ENCODE results near the gene UGT3A1.
"Not testable (repeated sequence)": the region's sequence is repeated elsewhere in the genome, so short reads cannot be mapped to it uniquely, and the experiment has no call there.

DNA sequence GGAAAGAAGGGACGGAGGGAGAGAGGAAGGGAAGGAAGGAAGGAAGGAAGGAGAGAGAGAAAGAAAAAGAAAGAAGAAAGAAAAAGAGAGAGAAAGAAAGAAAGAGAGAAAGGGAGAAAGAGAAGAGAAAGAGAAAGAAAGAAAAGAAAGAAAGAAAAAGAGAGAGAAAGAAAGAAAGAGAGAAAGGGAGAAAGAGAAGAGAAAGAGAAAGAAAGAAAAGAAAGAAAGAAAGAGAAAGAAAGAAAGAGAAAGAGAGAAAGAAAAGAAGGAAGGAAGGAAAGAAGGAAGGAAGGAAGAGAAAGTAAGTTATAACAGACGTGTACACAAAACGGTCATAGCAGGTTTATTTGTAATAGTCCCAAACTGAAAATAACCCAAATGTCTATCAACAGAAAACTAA lies 14.3 kb downstream of the UGT3A1 start:
- TF ChIP-seq POLR2A (IDR thresholded peaks at IDR 0.05; ENCODE audit: low read depth, low read length); POLR2AphosphoS5 (IDR thresholded peaks at IDR 0.05; ENCODE audit: insufficient read depth, low read depth, low read length); MAX (IDR thresholded peaks at IDR 0.05; ENCODE audit: insufficient read depth, insufficient read length); EZH2 (IDR thresholded peaks at IDR 0.05; ENCODE audit: borderline replicate concordance, low read depth, low read length, severe bottlenecking); GATA2 (IDR thresholded peaks at IDR 0.05; ENCODE audit: insufficient read depth, insufficient read length, low read depth, low read length); MYC (IDR thresholded peaks at IDR 0.05; ENCODE audit: low read depth, low read length); JUN (IDR thresholded peaks at IDR 0.05; ENCODE audit: borderline replicate concordance, insufficient read depth, insufficient read length, low read depth): not testable (repeated sequence)
- TF ChIP-seq, protein P1, sequence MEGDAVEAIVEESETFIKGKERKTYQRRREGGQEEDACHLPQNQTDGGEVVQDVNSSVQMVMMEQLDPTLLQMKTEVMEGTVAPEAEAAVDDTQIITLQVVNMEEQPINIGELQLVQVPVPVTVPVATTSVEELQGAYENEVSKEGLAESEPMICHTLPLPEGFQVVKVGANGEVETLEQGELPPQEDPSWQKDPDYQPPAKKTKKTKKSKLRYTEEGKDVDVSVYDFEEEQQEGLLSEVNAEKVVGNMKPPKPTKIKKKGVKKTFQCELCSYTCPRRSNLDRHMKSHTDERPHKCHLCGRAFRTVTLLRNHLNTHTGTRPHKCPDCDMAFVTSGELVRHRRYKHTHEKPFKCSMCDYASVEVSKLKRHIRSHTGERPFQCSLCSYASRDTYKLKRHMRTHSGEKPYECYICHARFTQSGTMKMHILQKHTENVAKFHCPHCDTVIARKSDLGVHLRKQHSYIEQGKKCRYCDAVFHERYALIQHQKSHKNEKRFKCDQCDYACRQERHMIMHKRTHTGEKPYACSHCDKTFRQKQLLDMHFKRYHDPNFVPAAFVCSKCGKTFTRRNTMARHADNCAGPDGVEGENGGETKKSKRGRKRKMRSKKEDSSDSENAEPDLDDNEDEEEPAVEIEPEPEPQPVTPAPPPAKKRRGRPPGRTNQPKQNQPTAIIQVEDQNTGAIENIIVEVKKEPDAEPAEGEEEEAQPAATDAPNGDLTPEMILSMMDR (IDR thresholded peaks at IDR 0.05; ENCODE audit: extremely low read depth in 1 of 2, insufficient read depth in 1 of 2, low read depth in 1 of 2, low read length in 2 of 2), result not testable (repeated sequence)

Measured in endothelial cell of umbilical vein (primary cell).